Thoracic aorta (tissue), 2 donors: ENCODE measurements around the gene UTP11. TPM values are rescaled to one million over a fixed set of nuclear protein-coding genes. Genes with fewer than 3 reads are reported as not detected.

ENCODE experiments used
- ATAC-seq: fragments of 150-250 bp; one replicate; pipeline ENCODE4 v1.8.0; 2017; ENCODE audit warnings: low read depth; ENCODE audit not compliant: insufficient number of reproducible peaks, low FRiP score
- DNase-seq: peaks from one replicate; pipeline ENCODE4 v3.0.0-alpha.2; 2020; ENCODE audit warnings: low spot score
- H3K27ac ChIP-seq, 2 donors: fragments of 200-600 bp; sonication (generic); 1 replicate in 1 of 2; 2 replicates in 1 of 2; pipeline ENCODE4 v1.5.1; 2016; ENCODE audit warnings: mild to moderate bottlenecking in 2 of 2, moderate library complexity in 2 of 2
- H3K27me3 ChIP-seq: fragments of 200-600 bp; sonication (generic); replicated peaks from 2 replicates; pipeline ENCODE4 v1.6.0; 2016; ENCODE audit warnings: mild to moderate bottlenecking; ENCODE audit not compliant: insufficient read depth
- H3K36me3 ChIP-seq: fragments of 200-600 bp; sonication (generic); one replicate; pipeline ENCODE4 v1.5.1; 2016
- H3K4me1 ChIP-seq, 2 donors: fragments of 200-600 bp; sonication (generic); 1 replicate in 1 of 2; 2 replicates in 1 of 2; pipeline versions ENCODE4 v1.5.1 to v1.6.0; 2016; ENCODE audit warnings: low read depth in 2 of 2, mild to moderate bottlenecking in 1 of 2; ENCODE audit not compliant: control insufficient read depth in 1 of 2
- H3K4me3 ChIP-seq: fragments of 200-600 bp; sonication (generic); 2 replicates; pipeline ENCODE4 v1.5.1; 2016; ENCODE audit warnings: mild to moderate bottlenecking
- H3K9me3 ChIP-seq: fragments of 200-600 bp; sonication (generic); 2 replicates; pipeline ENCODE4 v1.5.1; 2016
- CTCF ChIP-seq: fragments of 200-600 bp; sonication (generic); IDR thresholded peaks from one replicate; pipeline ENCODE4 v1.5.1; 2019; ENCODE audit warnings: antibody characterized with exemption
- total RNA-seq, 2 donors: library from RNA; depleted of rRNA; stranded (reverse); fragments of >200 nt; gene quantifications; one replicate each; pipeline versions ENCODE4 v1.1.0 to v1.2.3, GENCODE V29; 2016

UTP11 gene
- total RNA-seq, 2 donors from 2014 or later = 14.6 to 76.9 TPM

- peak overlapping the region; percentile 67 for H3K4me3 ChIP-seq
- DNase-seq (no peak), ATAC-seq (peak; percentile 47)
- H3K9me3 ChIP-seq = no peaks in the 10 kb centered on the region
- peaks cover 7% of the 10 kb centered on the region for H3K36me3 ChIP-seq
- TF ChIP-seq CTCF = no peak
- H3K4me1 ChIP-seq = peaks cover 38 to 50% of the 10 kb centered on the region in 2 donors
- H3K27me3 ChIP-seq = no peaks in the 10 kb centered on the region
- H3K27ac ChIP-seq = peak overlapping the region; percentile 82 to 97
Observed at GRCh38 chr1:37995751-37996345, 16.7 kb upstream of the UTP11 start.

GRCh38 chr1:37997256-37998088 is 15.1 kb upstream of the UTP11 start:
- DNase-seq = no peak
- H3K4me1 ChIP-seq = peaks cover 54 to 66% of the 10 kb centered on the region in 2 donors

GRCh38 chr1:37998089-37998808 is 14.3 kb upstream of the UTP11 start:
- TF ChIP-seq CTCF = no peak
- H3K27ac ChIP-seq = peak overlapping the region; percentile 96 to 97
- ATAC-seq = no peak

More at GRCh38 chr1:37997256-37998088, 15.1 kb upstream of the UTP11 start:
- Histone ChIP-seq H3K4me3 (no peak overlapping the region), H3K27ac (peak overlapping the region; percentile 82 to 97), H3K27me3 (no peaks in the 10 kb centered on the region), H3K36me3 (peaks cover 7% of the 10 kb centered on the region), H3K9me3 (no peaks in the 10 kb centered on the region)
- no peak for ATAC-seq
- TF ChIP-seq CTCF = no peak

GRCh38 chr1:37998913-37999429 is 13.6 kb upstream of the UTP11 start:
- Histone ChIP-seq H3K4me3 (peak overlapping the region; percentile 51), H3K9me3 (no peaks in the 10 kb centered on the region), H3K27me3 (no peaks in the 10 kb centered on the region), H3K27ac (peak overlapping the region; percentile 96 to 97), H3K4me1 (peaks cover 64 to 81% of the 10 kb centered on the region in 2 donors), H3K36me3 (peaks cover 7% of the 10 kb centered on the region)
- ATAC-seq (no peak), DNase-seq (no peak)
- no peak for TF ChIP-seq CTCF

More at GRCh38 chr1:37998089-37998808, 14.3 kb upstream of the UTP11 start:
- Histone ChIP-seq H3K4me3 (no peak overlapping the region), H3K9me3 (no peaks in the 10 kb centered on the region), H3K4me1 (peaks cover 57 to 74% of the 10 kb centered on the region in 2 donors), H3K27me3 (no peaks in the 10 kb centered on the region), H3K36me3 (peaks cover 7% of the 10 kb centered on the region)
- no peak for DNase-seq
